H1 (cell line): ENCODE results near the gene WDR6. TPM values are rescaled to one million over a fixed set of nuclear protein-coding genes. Genes with fewer than 3 reads are reported as not detected.

Source experiments
- CTCF ChIA-PET: fragments of 300-600 bp; sonication (Branson Sonifier 250); formaldehyde crosslinking; loops from one replicate; lab custom pipeline; 2021; ENCODE audit not compliant: partially characterized antibody; lab: Charles Lee
- POLR2A ChIA-PET: fragments of 300-600 bp; sonication (Branson Sonifier 250); formaldehyde crosslinking; loops from one replicate; lab custom pipeline; 2021; ENCODE audit warnings: inconsistent platforms; ENCODE audit not compliant: partially characterized antibody; lab: Charles Lee
- DNase-seq, 2 experiments: peaks; one replicate each; pipeline versions ENCODE4 v3.0.0 to v3.0.0-alpha.2; 2010 to 2022; ENCODE audit warnings: low spot score in 2 of 2, low read depth in 1 of 2, mixed read lengths in 1 of 2
- FAIRE-seq: peaks from 2 replicates; lab custom pipeline; 2011; peaks lifted over from hg19 to GRCh38; lab: Jason Lieb, UNC
- H2AFZ ChIP-seq: 2 replicates; pipeline ENCODE4 v1.8.1; 2012; ENCODE audit warnings: low read length, inconsistent platforms
- H2AK5ac ChIP-seq: 2 replicates; pipeline ENCODE4 v1.6.1; 2013; ENCODE audit warnings: low read depth, low read length
- H2BK120ac ChIP-seq: replicated peaks from 2 replicates; pipeline ENCODE3; 2013; ENCODE audit warnings: low read depth, low read length, inconsistent platforms
- H2BK12ac ChIP-seq: 2 replicates; pipeline ENCODE4 v1.6.1; 2013; ENCODE audit warnings: low read depth, low read length
- H2BK15ac ChIP-seq: 2 replicates; pipeline ENCODE4 v1.6.1; 2013; ENCODE audit warnings: low read length
- H2BK20ac ChIP-seq: 2 replicates; pipeline ENCODE4 v1.6.1; 2013; ENCODE audit warnings: low read length
- H2BK5ac ChIP-seq: 2 replicates; pipeline ENCODE4 v1.6.1; 2013; ENCODE audit warnings: low read depth, low read length
- H3K14ac ChIP-seq: 2 replicates; pipeline ENCODE4 v1.6.1; 2013; ENCODE audit warnings: inconsistent platforms; ENCODE audit not compliant: insufficient read length
- H3K18ac ChIP-seq: 2 replicates; pipeline ENCODE4 v1.6.1; 2013; ENCODE audit warnings: low read length; ENCODE audit errors: extremely low read depth
- H3K23ac ChIP-seq: 2 replicates; pipeline ENCODE4 v1.6.1; 2013; ENCODE audit warnings: inconsistent platforms; ENCODE audit not compliant: insufficient read length
- H3K23me2 ChIP-seq: 2 replicates; pipeline ENCODE4 v1.6.1; 2013; ENCODE audit warnings: low read depth, low read length
- H3K27ac ChIP-seq: 2 replicates; pipeline ENCODE4 v1.6.1; 2011; ENCODE audit warnings: low read depth, low read length, inconsistent platforms
- H3K27me3 ChIP-seq, 4 experiments: replicated peaks in 1 of 4; 1 replicate in 1 of 4; 2 replicates in 3 of 4; pipeline versions ENCODE4 v1.6.1 to v1.8.1; 2011 to 2013; ENCODE audit warnings: low read length in 3 of 4, mild to moderate bottlenecking in 3 of 4, inconsistent platforms in 2 of 4, mixed read lengths in 2 of 4, moderate library complexity in 1 of 4; ENCODE audit not compliant: control insufficient read depth in 3 of 4, insufficient read depth in 3 of 4; ENCODE audit errors: extremely low read depth in 1 of 4
- H3K36me3 ChIP-seq, 4 experiments: 2 replicates each; pipeline versions ENCODE4 v1.6.1 to v1.8.1; 2011 to 2013; ENCODE audit warnings: mild to moderate bottlenecking in 4 of 4, low read length in 3 of 4, moderate library complexity in 2 of 4, control low read depth in 1 of 4, inconsistent platforms in 1 of 4; ENCODE audit not compliant: insufficient read depth in 4 of 4, control insufficient read depth in 2 of 4
- H3K4ac ChIP-seq: replicated peaks from 2 replicates; pipeline ENCODE3; 2013; ENCODE audit warnings: low read length, low read depth, mixed read lengths, inconsistent platforms; ENCODE audit not compliant: insufficient read length
- H3K4me1 ChIP-seq, 4 experiments: replicated peaks in 1 of 4; 1 replicate in 1 of 4; 2 replicates in 3 of 4; pipeline versions ENCODE4 v1.6.1 to v1.8.1; 2011 to 2013; ENCODE audit warnings: low read length in 3 of 4, inconsistent platforms in 2 of 4, mixed read lengths in 1 of 4; ENCODE audit not compliant: insufficient read depth in 4 of 4, control insufficient read depth in 3 of 4
- H3K4me2 ChIP-seq, 2 experiments: 2 replicates each; pipeline versions ENCODE4 v1.6.1 to v1.8.1; 2011 to 2013; ENCODE audit warnings: low read depth in 2 of 2, low read length in 2 of 2, control low read depth in 1 of 2, inconsistent platforms in 1 of 2, mild to moderate bottlenecking in 1 of 2; ENCODE audit not compliant: insufficient read depth in 1 of 2
- H3K4me3 ChIP-seq, 4 experiments: fragments of 200-600, 300-600 bp in 1 of 4; sonication (generic), shearing (Covaris generic), sonication (Bioruptor Twin) in 1 of 4; 2 replicates each; pipeline versions ENCODE4 v1.5.1 to v1.8.1; 2011 to 2016; ENCODE audit warnings: low read length in 4 of 4, low read depth in 3 of 4, control low read depth in 2 of 4, inconsistent platforms in 2 of 4, mild to moderate bottlenecking in 2 of 4, mixed read lengths in 1 of 4, moderate library complexity in 1 of 4; ENCODE audit not compliant: insufficient read depth in 2 of 4; ENCODE audit errors: extremely low read depth in 1 of 4
- H3K56ac ChIP-seq: replicated peaks from 2 replicates; pipeline ENCODE3; 2013; ENCODE audit warnings: low read depth, mild to moderate bottlenecking, mixed read lengths, low read length, inconsistent platforms; ENCODE audit not compliant: insufficient read length
- H3K79me1 ChIP-seq: 2 replicates; pipeline ENCODE4 v1.6.1; 2013; ENCODE audit warnings: low read depth, low read length, control low read depth
- H3K79me2 ChIP-seq, 2 experiments: 2 replicates each; pipeline versions ENCODE4 v1.6.1 to v1.8.1; 2012 to 2013; ENCODE audit warnings: low read length in 2 of 2, mild to moderate bottlenecking in 2 of 2, inconsistent platforms in 1 of 2; ENCODE audit not compliant: insufficient read depth in 2 of 2, control insufficient read depth in 1 of 2
- H3K9ac ChIP-seq, 4 experiments: replicated peaks in 1 of 4; 1 replicate in 1 of 4; 2 replicates in 3 of 4; pipeline versions ENCODE4 v1.6.1 to v1.8.1; 2011 to 2013; ENCODE audit warnings: low read depth in 3 of 4, low read length in 3 of 4, control low read depth in 2 of 4, mild to moderate bottlenecking in 2 of 4, moderate library complexity in 2 of 4, inconsistent platforms in 1 of 4; ENCODE audit errors: extremely low read depth in 1 of 4
- H3K9me3 ChIP-seq, 2 experiments: 2 replicates each; pipeline versions ENCODE4 v1.6.1 to v1.8.1; 2012 to 2013; ENCODE audit warnings: mild to moderate bottlenecking in 2 of 2, moderate library complexity in 2 of 2, control low read depth in 1 of 2, inconsistent platforms in 1 of 2, low read depth in 1 of 2, low read length in 1 of 2, mixed read lengths in 1 of 2; ENCODE audit not compliant: insufficient read depth in 2 of 2
- H4K20me1 ChIP-seq, 2 experiments: replicated peaks in 1 of 2; 2 replicates each; pipeline versions ENCODE3 to v1.8.1; 2011 to 2013; ENCODE audit warnings: inconsistent platforms in 2 of 2, low read length in 2 of 2, mild to moderate bottlenecking in 1 of 2; ENCODE audit not compliant: insufficient read depth in 2 of 2, control insufficient read depth in 1 of 2
- H4K5ac ChIP-seq: 2 replicates; pipeline ENCODE4 v1.6.1; 2013; ENCODE audit warnings: low read length, low read depth, mixed read lengths, inconsistent platforms; ENCODE audit not compliant: insufficient read length
- H4K8ac ChIP-seq: 2 replicates; pipeline ENCODE4 v1.8.0; 2013; ENCODE audit warnings: mild to moderate bottlenecking, moderate library complexity, low read length, inconsistent platforms; ENCODE audit not compliant: insufficient read depth; ENCODE audit errors: extremely low read depth
- H4K91ac ChIP-seq: replicated peaks from 2 replicates; pipeline ENCODE3; 2013; ENCODE audit warnings: low read length, mixed read lengths, inconsistent platforms; ENCODE audit not compliant: insufficient read length
- ATF2 ChIP-seq: IDR thresholded peaks from 2 replicates; pipeline ENCODE4 v1.6.1; 2012; ENCODE audit warnings: low read length, inconsistent platforms
- CEBPB ChIP-seq: IDR thresholded peaks from 2 replicates; pipeline ENCODE4 v1.6.1; 2012; ENCODE audit warnings: low read depth, low read length
- CHD2 ChIP-seq: IDR thresholded peaks from 2 replicates; pipeline ENCODE4 v1.6.1; 2012; ENCODE audit warnings: low read length, improper control_type of control experiment
- GTF2F1 ChIP-seq: IDR thresholded peaks from 2 replicates; pipeline ENCODE4 v1.6.1; 2012; ENCODE audit warnings: low read depth, low read length, improper control_type of control experiment, borderline replicate concordance
- HDAC2 ChIP-seq, 2 experiments: fragments of 300-600 bp in 1 of 2; sonication (generic) in 1 of 2; IDR thresholded peaks; 2 replicates each; pipeline ENCODE4 v1.6.1; 2011 to 2012; ENCODE audit warnings: low read depth in 2 of 2, low read length in 2 of 2, mild to moderate bottlenecking in 2 of 2, moderate library complexity in 2 of 2, borderline replicate concordance in 1 of 2, inconsistent platforms in 1 of 2
- NRF1 ChIP-seq: IDR thresholded peaks from 2 replicates; pipeline ENCODE4 v1.6.1; 2011; ENCODE audit warnings: mild to moderate bottlenecking, low read depth, low read length, improper control_type of control experiment
- SIX5 ChIP-seq: IDR thresholded peaks from 2 replicates; pipeline ENCODE4 v1.6.1; 2011; ENCODE audit warnings: mild to moderate bottlenecking, low read depth, low read length
- SP1 ChIP-seq: IDR thresholded peaks from 2 replicates; pipeline ENCODE4 v1.6.1; 2011; ENCODE audit warnings: low read depth, low read length
- TBP ChIP-seq: IDR thresholded peaks from 2 replicates; pipeline ENCODE4 v1.6.1; 2011; ENCODE audit warnings: low read depth, low read length, improper control_type of control experiment
- WGBS, 2 experiments: shearing (Covaris generic) in 1 of 2; methylation state at CpG; one replicate each; pipeline versions ENCODE4 v1.1.6 to v1.1.7; 2013 to 2015; ENCODE audit warnings: low lambda C conversion rate in 2 of 2, mixed read lengths in 2 of 2, inconsistent platforms in 1 of 2, low coverage in 1 of 2, missing lambda C conversion rate in 1 of 2; ENCODE audit not compliant: insufficient replicate concordance in 2 of 2, insufficient coverage in 1 of 2, insufficient read length in 1 of 2; ENCODE audit errors: extremely low coverage in 1 of 2, missing lambda C conversion rate in 1 of 2; 5-methylcytosine and 5-hydroxymethylcytosine counted together
- polyA plus RNA-seq, 7 experiments: library from polyadenylated mRNA; depleted of rRNA in 3 of 7; stranded (reverse) in 5 of 7; unstranded in 2 of 7; fragments of >200 nt in 5 of 7; fragments of 200-250 nt in 2 of 7; gene quantifications; 1 replicate in 5 of 7; 2 replicates in 1 of 7; 4 replicates in 1 of 7; pipeline versions ENCODE4 v1.2.1 to v1.2.3, GENCODE V29; 2011 to 2013; ENCODE audit warnings: missing spikeins in 2 of 7, mixed read lengths in 2 of 7
- total RNA-seq: library from RNA; stranded (reverse); fragmentation: NEBNext Ultra II Directional; extraction: Animal tissue kit (Norgen Biotek cat#: 25700); gene quantifications from 2 replicates; pipeline ENCODE4 v1.2.1, GENCODE V29; 2021

The WDR6 gene
- total and polyA plus RNA-seq, 2 of the 8 experiments (the other 6 are each of a cell fraction or from before 2014, with no cell fraction given), result 180 to 257 TPM

GRCh38 chr3:49028673-49029562 is 21.7 kb downstream of the WDR6 start, which contains the start of gene IMPDH2:
Gene IMPDH2 (minus strand): TSS chr3:49029398. CDS start chr3:49029350, 48 bp downstream.
- CTCF ChIA-PET, result interaction anchor here (1.3 kb wide), 1 partner anchor 15 kb away, joined by 5 read pairs; no protein-coding TSS in a partner anchor
- H2AK5ac ChIP-seq, result no peak within 1 kb of the TSS; the same call in 1 of the 2 replicates
- peaks cover 0 to 8% (median 6%) of the 10 kb centered on the region in 4 experiments; a peak in 5 of 7 replicates for H3K4me1 ChIP-seq
- peak within 1 kb of the TSS; percentile 82 for H3K27ac ChIP-seq
- H3K4me3 ChIP-seq, result peak within 1 kb of the TSS; percentile 50 to 81 (median 76)
- DNase-seq, result peak; percentile 79 to 97
- H2AFZ ChIP-seq, result no peak within 1 kb of the TSS
- H4K5ac ChIP-seq, result peak within 1 kb of the TSS; percentile 71
- POLR2A ChIA-PET, result interaction anchor here (0.6 to 33.9 kb wide), 33 partner anchors 12 to 450 kb away, joined by 3 to 1518 read pairs (median 4); partner anchors contain the start of genes ARIH2, CELSR3, DALRD3 and IP6K2
- peaks cover 7% of the 10 kb centered on the region for H3K23me2 ChIP-seq
- H3K36me3 ChIP-seq, result peaks cover 50 to 68% (median 64%) of the 10 kb centered on the region in 4 experiments
- peaks cover 10 to 21% of the 10 kb centered on the region in 2 experiments for H4K20me1 ChIP-seq
- H3K9me3 ChIP-seq, result no peaks in the 10 kb centered on the region
- H3K23ac ChIP-seq, result no peak within 1 kb of the TSS
- peak within 1 kb of the TSS; percentile 75 to 83 (median 82) for H3K9ac ChIP-seq
- WGBS, 2 experiments, result 10% methylated on average over 55 of the region's 55 CpGs; no CpG with 5 or more reads in 1 of the 2 experiments
- H2BK5ac ChIP-seq, result peak within 1 kb of the TSS; percentile 50; the same call in 1 of the 2 replicates
- H3K14ac ChIP-seq, result no peak within 1 kb of the TSS
- H4K91ac ChIP-seq, result peak within 1 kb of the TSS; percentile 77
- H2BK120ac ChIP-seq, result no peak within 1 kb of the TSS
- no peak for FAIRE-seq
- H4K8ac ChIP-seq, result peak within 1 kb of the TSS; percentile 96
- no peak within 1 kb of the TSS for H2BK20ac ChIP-seq
- H3K79me2 ChIP-seq, result peaks cover 4 to 15% of the 10 kb centered on the region in 2 experiments; a peak in 3 of 4 replicates
- peak within 1 kb of the TSS; percentile 88 to 98 for H3K4me2 ChIP-seq
- H2BK15ac ChIP-seq, result no peak within 1 kb of the TSS
- H3K4ac ChIP-seq, result peak within 1 kb of the TSS; percentile 94
- peak within 1 kb of the TSS; percentile 68; the same call in 1 of the 2 replicates for H3K18ac ChIP-seq
- no peak within 1 kb of the TSS for H2BK12ac ChIP-seq
- H3K27me3 ChIP-seq, result no peaks in the 10 kb centered on the region; a peak in 1 of 7 replicates
- H3K56ac ChIP-seq, result peak within 1 kb of the TSS; percentile 75
- H3K79me1 ChIP-seq, result peaks cover 8% of the 10 kb centered on the region
- TF ChIP-seq HDAC2 (IDR thresholded peaks at IDR 0.05; ENCODE audit: borderline replicate concordance in 1 of 2, low read depth in 2 of 2, low read length in 2 of 2) (peak in 1 of 2 experiments; percentile 71; a peak in 1 of 4 replicates), GTF2F1 (peak; percentile 21; the same call in 1 of the 2 replicates), CHD2 (no peak; the same call in 1 of the 2 replicates), TBP (peak; percentile 95), NRF1 (peak; percentile 58), CEBPB (peak; percentile 91), ATF2 (peak; percentile 94; the same call in 1 of the 2 replicates), SIX5 (no peak), SP1 (peak; percentile 65)
